ENCODE measurements around the gene COL4A2.
A peak's percentile ranks its signal among the peaks of the same experiment; 100 is the strongest.
"Not testable (repeated sequence)": the region's sequence is repeated elsewhere in the genome, so short reads cannot be mapped to it uniquely, and the experiment has no call there.

Gene COL4A2

DNA sequence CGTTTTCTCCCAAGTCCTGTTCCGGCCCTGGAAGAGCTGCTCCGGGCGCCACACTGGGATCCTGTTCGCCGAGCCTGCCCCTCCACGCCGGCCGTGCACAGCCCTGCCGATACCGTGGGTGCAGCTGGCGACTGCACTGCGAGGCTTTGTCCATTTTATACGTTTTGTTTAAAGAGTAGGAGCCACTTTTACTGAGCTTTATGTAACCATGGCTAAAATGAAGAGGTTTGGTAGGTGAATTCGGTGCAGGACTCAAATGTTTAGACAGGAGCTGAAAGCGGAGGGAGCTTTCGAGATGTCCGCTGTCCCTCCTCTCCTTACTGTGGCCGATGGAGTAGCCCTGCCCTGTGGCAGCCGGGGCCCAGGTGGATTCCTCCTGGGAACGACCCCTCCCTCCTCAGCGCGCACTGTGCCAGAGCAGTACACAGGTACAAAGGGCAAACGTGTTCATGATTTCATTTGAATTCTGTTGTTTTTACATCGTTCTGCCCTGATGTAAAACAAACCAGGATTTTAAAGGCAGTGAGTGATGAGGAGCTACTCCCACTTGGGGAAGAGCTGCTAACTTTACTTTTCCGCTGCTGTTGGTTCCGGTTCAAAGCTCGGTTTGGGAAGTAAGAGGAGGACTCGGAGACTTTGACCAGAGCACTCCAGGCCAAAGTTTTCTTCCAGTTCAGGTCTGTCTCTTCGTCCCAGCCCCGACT lies 1.7 kb downstream of the COL4A2 start:
- DNase-seq: peak; percentile 50

- DNase-seq: no peak
Observed at GRCh38 chr13:110309661-110310524, 2.8 kb downstream of the COL4A2 start.

GRCh38 chr13:110310541-110311442 lies 3.7 kb downstream of the COL4A2 start:
- DNase-seq: no peak

- DNase-seq: no peak
Observed at GRCh38 chr13:110311443-110312338, 4.6 kb downstream of the COL4A2 start.

GRCh38 chr13:110312339-110313031 lies 5.4 kb downstream of the COL4A2 start:
- no peak for DNase-seq

GRCh38 chr13:110313261-110313660 lies 6.2 kb downstream of the COL4A2 start:
- DNase-seq: not testable (repeated sequence)

DNA sequence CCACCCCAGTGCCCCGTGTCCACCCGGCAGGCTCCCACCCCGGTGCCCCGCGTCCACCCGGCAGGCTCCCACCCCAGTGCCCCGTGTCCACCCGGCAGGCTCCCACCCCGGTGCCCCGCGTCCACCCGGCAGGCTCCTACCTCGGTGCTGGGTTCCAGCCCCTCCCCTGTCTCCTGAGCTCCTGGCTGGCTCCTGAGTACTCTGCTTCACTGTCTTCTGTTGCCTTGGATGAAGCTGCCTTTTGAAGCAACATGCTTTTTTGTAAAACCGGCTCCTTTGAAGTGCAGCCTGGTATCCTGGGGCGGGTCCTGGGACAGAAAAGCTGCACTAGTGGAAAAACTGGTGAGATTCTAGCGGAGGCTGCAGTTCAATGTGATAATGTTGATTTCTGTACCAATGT lies 6.6 kb downstream of the COL4A2 start:
- DNase-seq: not testable (repeated sequence)

DNA sequence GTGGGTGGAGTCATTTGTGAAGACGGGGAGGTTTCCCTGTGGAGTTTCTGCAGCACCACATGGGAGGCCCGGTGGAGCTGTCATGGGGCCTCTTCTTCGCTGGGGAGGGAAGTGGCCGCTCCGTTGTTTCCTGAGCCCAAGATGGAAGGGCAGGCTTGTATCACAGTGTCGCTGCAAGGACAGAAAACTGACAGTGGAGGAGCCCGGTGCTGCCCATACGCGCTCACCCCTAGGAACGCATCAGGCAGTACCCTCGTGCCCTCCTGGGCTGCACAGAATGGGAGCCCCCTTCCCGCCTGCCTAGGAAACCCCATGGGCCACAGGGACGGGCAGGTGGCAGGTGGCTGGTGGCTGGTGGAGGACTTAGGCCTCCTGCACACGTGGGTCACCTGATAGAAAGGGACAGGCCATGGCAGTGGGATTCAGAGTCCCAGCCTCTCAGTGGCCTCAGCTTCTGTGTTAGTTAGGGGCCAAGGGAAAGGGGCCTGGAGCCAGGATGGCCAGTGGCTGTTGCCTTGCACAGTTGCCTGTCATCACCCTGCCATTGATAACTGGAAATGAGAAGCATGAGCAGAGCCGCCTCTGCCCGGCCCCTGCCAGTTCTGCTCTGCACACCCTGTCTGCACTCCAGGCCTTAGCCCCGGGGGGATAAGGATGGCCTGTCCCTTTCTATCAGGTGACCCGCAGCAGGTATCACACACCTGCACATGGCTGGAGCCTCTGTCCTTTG lies 7.6 kb downstream of the COL4A2 start:
- DNase-seq: no peak

DNA sequence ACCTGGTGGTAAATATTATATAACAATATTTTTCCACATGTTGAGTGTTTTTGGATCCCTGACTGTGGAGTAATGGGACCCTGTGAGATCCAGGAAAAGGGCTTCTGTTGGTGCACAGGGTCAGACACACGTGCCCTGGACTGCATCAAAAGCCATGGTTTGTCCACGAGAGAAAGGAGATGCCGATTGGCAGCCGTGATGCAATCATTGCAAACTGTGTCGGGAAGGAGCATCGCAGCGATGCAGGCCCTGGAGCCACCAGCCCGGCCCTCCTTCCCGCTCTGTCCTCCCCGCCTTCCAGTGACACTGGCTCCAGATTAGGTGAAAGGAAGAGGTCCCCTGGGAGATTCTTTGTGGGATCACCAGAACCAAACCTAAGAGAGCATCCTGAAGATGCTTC lies 9.1 kb downstream of the COL4A2 start:
- DNase-seq: no peak

DNA sequence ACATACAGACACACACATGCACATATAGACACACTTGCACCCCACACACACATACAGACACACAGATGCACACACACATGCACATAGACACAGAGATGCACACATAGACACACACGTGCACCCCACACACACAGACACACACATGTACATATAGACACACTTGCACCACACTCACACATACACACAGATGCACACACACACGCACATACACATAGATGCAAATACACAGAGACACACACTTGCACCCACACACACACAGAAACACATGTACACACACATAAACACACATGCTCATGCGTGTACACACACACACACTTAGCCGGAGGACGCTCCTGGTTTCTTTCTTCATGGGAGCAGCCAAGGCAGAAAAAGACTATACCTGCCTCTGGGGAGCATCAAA lies 10.0 kb downstream of the COL4A2 start:
- no peak for DNase-seq

DNA sequence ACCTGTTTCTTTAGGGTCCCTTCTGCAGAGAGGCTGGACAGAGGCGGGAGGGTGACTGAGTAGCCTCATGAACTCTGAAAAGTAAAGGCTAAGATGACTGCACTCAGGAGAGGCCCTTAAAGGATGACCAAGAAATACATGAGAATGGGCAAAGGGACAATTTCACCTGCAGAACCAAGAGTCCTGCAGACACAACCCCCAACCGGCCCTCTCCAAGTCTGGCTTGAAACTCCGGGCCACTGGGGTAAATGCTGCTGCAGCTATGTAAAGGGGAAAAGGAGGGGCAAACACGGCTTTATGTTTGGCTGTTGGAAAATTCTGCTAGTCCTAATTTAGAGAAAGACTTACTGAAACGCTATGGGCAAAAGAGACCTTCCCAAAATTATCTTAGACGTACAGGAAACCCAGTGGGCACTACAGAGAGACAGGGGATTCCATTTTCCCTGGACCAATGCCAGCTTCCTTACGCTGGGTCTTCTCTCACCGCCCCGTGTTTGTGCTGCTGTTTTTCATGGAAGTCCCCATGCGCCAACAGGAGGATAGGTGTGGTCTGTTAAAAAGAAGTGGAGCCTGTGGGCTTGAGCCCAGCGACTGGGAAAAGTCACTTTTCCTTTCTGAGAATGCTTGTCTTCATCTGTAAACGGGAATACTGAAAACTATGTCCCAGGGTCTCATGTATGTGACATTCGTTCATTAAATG lies 10.6 kb downstream of the COL4A2 start:
- DNase-seq: no peak

DNA sequence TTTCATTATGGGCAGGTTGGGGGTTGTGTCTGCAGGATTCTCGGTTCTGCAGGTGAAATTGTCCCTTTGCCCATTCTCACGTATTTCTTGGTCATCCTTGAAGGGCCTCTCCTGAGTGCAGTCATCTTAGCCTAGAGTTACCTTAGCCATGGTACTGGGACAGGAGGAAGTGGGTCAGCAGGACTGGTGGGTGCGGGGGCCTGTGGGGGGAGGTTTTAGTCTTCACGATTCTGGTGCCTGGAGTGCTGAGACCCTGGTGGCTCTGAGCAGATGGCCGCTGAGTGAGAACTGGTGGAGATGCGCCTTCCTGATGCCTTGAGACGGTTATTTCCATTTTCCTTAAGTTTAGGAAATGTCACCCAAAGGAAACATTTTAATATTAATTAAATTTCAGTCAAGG lies 11.8 kb downstream of the COL4A2 start:
- no peak for DNase-seq

DNA sequence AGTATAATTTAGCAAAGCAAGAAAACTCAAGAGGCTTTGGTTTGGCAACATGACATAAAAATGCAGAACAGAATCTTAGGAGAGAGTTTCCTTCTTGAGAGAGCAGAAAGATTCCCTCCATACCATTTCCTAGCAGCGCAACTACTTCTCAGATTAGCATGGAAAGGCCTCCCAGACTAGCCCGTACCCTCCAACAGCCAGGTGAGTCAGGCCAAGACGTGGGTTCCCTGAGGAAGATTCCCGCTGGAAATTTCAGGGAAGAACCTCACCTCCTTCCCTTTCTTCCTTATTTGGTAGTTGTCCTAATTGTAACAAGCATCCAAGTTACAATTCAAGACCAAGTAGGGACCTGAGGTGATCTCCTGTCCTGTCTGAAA lies 12.3 kb downstream of the COL4A2 start:
- no peak for DNase-seq

DNA sequence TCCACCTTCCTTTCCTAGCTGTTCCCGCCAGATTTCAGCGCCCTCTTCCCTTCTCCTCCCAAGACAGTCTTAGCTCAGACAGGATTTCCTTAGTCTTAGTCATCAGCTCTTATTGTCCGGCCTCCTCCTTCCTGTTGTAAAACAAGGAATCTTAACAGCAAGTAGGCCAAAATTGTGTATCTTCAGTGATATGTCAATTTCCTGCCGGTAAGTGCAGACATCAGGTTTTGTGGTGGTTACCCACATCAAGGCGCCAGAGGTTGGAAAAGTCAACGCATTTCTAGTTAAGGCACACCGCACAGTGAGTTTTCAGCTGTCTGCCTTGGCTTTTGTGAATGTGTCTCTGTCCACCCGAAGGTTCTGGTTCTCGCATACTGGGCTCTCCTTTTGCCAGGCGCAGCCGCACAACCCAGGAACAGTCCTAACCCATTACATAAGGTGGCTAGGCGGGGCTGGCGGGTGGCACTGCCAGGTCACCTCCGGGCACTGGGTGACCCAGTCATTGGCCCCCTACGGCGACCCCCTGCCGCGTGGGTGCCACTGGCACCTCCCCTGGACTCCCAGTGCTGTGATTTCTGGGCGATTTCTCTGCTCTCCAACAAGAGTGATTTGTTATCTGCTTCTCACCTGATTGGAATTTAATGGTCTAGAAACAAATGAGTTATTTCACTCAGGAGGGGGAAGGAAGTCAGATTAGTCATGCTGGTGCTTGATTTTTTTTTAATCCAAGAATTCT lies 12.9 kb downstream of the COL4A2 start:
- DNase-seq: no peak

DNA sequence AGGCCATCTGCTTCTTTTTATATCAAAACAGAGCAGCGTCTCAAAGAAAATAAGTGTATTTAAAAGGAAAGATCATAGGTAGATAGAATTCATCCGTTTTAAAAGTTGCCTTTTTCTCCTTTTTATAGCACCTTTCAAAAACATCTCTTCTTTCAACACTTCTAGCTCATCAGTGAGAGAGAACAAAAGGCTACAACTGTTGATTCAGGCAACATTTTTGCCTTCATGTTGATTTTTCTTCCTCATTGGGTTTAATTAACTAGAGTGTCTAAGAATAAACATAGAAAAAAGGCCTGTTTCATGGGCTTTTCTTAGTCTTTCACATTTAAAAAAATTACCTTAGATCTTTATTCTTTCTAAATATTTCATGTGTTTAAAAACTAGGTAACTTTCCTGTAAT lies 13.6 kb downstream of the COL4A2 start:
- DNase-seq: no peak

DNA sequence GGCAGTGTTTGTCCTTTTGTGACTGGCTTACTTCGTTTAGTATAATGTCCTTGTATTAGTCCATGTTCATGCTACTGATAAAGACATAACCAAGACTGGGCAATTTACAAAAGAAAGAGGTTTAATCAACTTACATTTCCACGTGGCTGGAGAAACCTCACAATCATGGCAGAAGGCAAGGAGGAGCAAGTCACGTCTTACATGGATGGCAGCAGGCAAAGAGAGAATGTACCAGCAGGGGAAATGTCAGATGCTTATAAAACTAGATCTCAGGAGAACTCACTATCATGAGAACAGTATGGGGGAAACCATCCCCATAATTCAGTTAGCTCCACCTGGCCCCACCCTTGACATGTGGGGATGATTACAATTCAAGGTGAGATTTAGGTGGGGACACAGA lies 14.5 kb downstream of the COL4A2 start:
- DNase-seq: not testable (repeated sequence)

DNA sequence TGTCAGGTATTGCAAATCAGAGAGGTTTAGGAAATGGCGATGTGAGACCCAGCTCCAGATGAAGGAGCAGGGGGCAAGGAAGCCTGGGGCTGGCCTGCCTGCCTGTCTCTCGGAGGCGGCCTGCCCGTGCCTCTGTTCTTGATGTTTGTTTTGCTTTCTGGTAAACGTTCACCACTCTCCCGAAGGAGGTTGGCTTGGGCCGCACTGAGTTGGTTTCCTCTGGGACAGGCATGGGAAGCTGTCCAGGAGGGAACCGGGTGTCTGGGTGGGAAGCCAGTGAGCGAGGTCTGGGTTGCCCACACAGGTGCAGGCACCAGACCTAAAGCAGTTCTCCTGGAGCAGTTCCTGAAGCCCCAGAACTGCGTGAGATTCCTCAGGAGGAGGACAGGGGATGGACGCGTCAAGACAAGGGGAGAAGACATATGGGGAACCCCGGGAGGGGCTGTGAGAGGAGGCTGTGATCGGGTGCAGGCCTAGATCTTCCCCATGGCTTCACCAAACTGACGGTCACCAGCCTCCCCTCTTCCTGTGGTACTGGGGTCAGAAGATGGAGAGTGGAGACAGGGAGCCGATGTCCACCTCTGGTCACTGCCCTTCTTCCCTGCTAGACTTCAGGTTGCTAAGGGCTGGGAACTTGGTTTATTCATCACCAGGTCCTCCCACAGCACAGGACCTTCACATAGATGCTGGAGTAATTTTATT lies 15.2 kb downstream of the COL4A2 start:
- no peak for DNase-seq

GRCh38 chr13:110322828-110323171 lies 15.7 kb downstream of the COL4A2 start:
- DNase-seq: no peak

All from NCI-H526 treated with DMSO at 0.1 percent for 48 hours (cell line).